Testis (tissue), 3 donors: ENCODE results near the gene ANXA10. TPM values are rescaled to one million over a fixed set of nuclear protein-coding genes. Genes with fewer than 3 reads are reported as not detected.
"Not testable (repeated sequence)": the region's sequence is repeated elsewhere in the genome, so short reads cannot be mapped to it uniquely, and the experiment has no call there.

Source experiments
- DNase-seq: peaks from one replicate; pipeline ENCODE4 v3.0.0-alpha.2; 2019
- H3K27ac ChIP-seq, 2 donors: fragments of 200-600 bp; sonication (generic); one replicate each; pipeline ENCODE4 v1.5.1; 2019
- H3K27me3 ChIP-seq: fragments of 200-600 bp; sonication (generic); one replicate; pipeline ENCODE4 v1.5.1; 2019
- H3K36me3 ChIP-seq: fragments of 200-600 bp; sonication (generic); one replicate; pipeline ENCODE4 v1.5.1; 2017; ENCODE audit warnings: low read depth; ENCODE audit errors: missing control alignments
- H3K4me1 ChIP-seq: fragments of 200-600 bp; sonication (generic); one replicate; pipeline ENCODE4 v1.5.1; 2019
- H3K4me3 ChIP-seq, 2 donors: fragments of 200-600 bp; sonication (generic); one replicate each; pipeline ENCODE4 v1.5.1; 2017 to 2019
- H3K9me3 ChIP-seq: fragments of 200-600 bp; sonication (generic); one replicate; pipeline ENCODE4 v1.5.1; 2017
- POLR2A ChIP-seq: fragments of 450-650 bp; IDR thresholded peaks from one replicate; pipeline ENCODE4 v1.6.1; 2017; ENCODE audit warnings: antibody characterized with exemption, mild to moderate bottlenecking, moderate library complexity
- WGBS, 2 donors: methylation state at CpG; one replicate each; pipeline ENCODE4 v1.1.5; 2018; 5-methylcytosine and 5-hydroxymethylcytosine counted together
- intact Hi-C: fragments of 100-400 bp; cut with DNase I; formaldehyde crosslinking; loops from one replicate; pipeline ENCODE4 v1.15.1; 2023; ENCODE audit warnings: low total_unique reads
- polyA plus RNA-seq: library from polyadenylated mRNA; stranded (reverse); fragments of 350-450 nt; fragmentation: Illumina TruSeq; extraction: RNeasy Lipid Tissue Mini Kit (QIAGEN cat#74804); gene quantifications from one replicate; pipeline ENCODE4 v1.2.3, GENCODE V29; 2014; ENCODE audit warnings: low read depth, low replicate concordance; ENCODE audit not compliant: insufficient read depth
- total RNA-seq, 2 donors: library from RNA; depleted of rRNA; stranded (reverse); fragments of >200 nt; gene quantifications; one replicate each; pipeline ENCODE4 v1.2.3, GENCODE V29; 2016
- TF ChIP-seq, protein P1 (sequence below), 3 experiments: fragments of 450-650 bp in 2 of 3; fragments of 200-600 bp in 1 of 3; sonication (generic) in 1 of 3; IDR thresholded peaks; one replicate each; pipeline ENCODE4 v1.5.1; 2016 to 2019; ENCODE audit warnings: antibody characterized with exemption in 3 of 3, mild to moderate bottlenecking in 2 of 3, moderate library complexity in 1 of 3

The ANXA10 gene
- total and polyA plus RNA-seq, 3 donors from 2014 or later: 0.25 to 2.7 (median 0.71) TPM

DNA sequence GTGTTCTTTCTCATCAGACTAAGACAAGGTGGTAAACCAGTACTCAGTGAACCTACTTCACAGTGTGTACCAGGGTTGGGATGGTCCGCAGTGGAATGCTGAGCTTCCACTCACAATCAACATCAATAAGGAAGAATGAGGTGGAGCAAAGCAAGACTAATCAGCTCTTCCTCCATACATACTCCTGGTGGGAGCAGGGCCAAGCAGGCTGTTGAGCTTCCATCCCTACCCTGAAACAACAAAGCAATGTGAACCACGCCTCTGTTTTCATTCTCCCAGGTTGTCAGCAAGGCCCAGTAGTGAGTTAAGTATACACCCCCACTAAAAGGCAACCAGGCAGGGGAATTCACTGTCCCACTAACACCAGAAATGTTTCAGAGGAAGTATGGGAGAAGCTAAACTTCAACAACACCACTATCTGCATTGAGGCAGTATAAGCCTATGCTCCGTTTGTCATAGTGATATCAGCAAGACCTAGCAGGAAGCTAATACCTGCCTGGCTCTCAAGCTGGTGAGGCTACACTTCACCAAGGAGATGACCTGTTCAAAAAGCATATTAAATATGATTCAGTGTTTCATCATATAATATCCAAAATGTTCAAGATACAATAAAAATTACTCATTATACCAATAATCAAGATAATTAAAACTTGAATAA lies 116.7 kb downstream of the ANXA10 start:
- WGBS, 2 donors: 85 to 99% methylated on average over 3 of the region's 3 CpGs
- Histone ChIP-seq H3K4me3 (no peak overlapping the region), H3K9me3 (no peaks in the 10 kb centered on the region), H3K4me1 (no peaks in the 10 kb centered on the region), H3K27ac (no peak overlapping the region), H3K36me3 (no peaks in the 10 kb centered on the region), H3K27me3 (no peaks in the 10 kb centered on the region)
- no peak for DNase-seq
- TF ChIP-seq POLR2A: no peak
- TF ChIP-seq, protein P1, sequence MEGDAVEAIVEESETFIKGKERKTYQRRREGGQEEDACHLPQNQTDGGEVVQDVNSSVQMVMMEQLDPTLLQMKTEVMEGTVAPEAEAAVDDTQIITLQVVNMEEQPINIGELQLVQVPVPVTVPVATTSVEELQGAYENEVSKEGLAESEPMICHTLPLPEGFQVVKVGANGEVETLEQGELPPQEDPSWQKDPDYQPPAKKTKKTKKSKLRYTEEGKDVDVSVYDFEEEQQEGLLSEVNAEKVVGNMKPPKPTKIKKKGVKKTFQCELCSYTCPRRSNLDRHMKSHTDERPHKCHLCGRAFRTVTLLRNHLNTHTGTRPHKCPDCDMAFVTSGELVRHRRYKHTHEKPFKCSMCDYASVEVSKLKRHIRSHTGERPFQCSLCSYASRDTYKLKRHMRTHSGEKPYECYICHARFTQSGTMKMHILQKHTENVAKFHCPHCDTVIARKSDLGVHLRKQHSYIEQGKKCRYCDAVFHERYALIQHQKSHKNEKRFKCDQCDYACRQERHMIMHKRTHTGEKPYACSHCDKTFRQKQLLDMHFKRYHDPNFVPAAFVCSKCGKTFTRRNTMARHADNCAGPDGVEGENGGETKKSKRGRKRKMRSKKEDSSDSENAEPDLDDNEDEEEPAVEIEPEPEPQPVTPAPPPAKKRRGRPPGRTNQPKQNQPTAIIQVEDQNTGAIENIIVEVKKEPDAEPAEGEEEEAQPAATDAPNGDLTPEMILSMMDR (IDR thresholded peaks at IDR 0.05): no peak
- intact Hi-C loops: no loop called here

DNA sequence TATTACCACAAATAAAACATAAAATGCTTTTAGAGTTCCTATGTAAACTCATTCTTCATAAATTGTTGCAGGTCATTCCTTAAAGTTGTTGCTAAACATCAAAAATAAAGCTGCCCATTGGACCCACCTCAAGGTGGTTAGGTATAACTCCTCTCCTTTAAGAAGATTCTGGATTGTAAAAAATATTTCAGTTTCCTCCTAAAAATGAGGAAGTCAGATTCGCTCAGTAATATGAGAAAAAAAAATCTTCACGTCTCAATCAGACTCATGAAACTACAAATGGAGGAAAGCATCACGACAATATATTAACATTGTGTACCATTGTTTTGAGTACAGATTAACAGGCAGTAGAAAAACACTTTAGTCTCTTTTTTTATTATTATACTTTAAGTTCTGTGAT lies 120.3 kb downstream of the ANXA10 start:
- DNase-seq: no peak
- Histone ChIP-seq H3K9me3 (no peaks in the 10 kb centered on the region), H3K36me3 (no peaks in the 10 kb centered on the region), H3K27me3 (no peaks in the 10 kb centered on the region), H3K27ac (no peak overlapping the region), H3K4me1 (no peaks in the 10 kb centered on the region), H3K4me3 (no peak overlapping the region)
- whole genome bisulfite sequencing, 2 donors: 86 to 88% methylated on average over 3 of the region's 3 CpGs
- TF ChIP-seq, protein P1 (IDR thresholded peaks at IDR 0.05): no peak
- TF ChIP-seq POLR2A: no peak
- intact Hi-C loops: no loop called here

DNA sequence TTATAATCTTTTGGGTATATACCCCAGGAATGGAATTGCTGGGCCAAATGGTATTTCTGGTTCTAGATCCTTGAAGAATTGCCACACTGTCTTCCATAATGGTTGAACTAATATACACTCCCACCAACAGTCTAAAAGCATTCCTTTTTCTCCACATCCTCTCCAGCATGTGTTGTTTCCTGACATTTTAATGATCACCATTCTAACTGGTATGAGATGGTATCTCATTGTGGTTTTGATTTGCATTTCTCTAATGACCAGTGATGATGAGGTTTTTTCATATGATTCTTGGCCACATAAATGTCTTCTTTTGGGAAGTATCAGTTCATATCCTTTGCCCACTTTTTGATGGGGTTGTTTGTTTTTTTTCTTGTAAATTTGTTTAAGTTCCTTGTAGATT lies 121.2 kb downstream of the ANXA10 start:
- DNase-seq, H3K9me3 ChIP-seq, H3K27ac ChIP-seq, H3K4me3 ChIP-seq, H3K27me3 ChIP-seq, intact Hi-C loops, H3K4me1 ChIP-seq, H3K36me3 ChIP-seq: not testable (repeated sequence)

DNA sequence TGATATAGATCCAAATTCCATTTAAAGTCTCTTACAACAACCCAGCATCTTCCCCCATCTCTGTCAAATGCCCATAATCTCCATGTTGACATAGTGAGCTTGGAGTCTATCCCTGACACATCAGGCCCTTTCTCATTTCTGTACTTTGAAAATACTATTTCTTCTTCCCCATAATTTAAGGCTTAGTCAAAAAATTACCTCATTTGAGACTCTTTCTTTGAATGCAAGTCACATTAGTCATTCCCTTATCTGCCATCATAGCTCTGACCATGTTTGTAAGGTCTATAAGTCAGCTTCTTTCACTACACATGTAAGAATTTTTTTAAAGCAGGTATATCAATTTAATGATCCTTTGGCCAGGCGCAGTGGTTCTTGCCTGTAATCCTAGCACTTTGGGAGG lies 126.3 kb downstream of the ANXA10 start:
- H3K9me3 ChIP-seq: no peaks in the 10 kb centered on the region
- TF ChIP-seq, protein P1 (IDR thresholded peaks at IDR 0.05): no peak
- no peak for TF ChIP-seq POLR2A
- H3K36me3 ChIP-seq: no peaks in the 10 kb centered on the region
- WGBS, 2 donors: 100% methylated on average over 1 of the region's 1 CpG
- no peak overlapping the region for H3K4me3 ChIP-seq
- DNase-seq: no peak
- intact Hi-C loops: no loop called here
- H3K27me3 ChIP-seq: no peaks in the 10 kb centered on the region
- H3K27ac ChIP-seq: no peak overlapping the region
- H3K4me1 ChIP-seq: no peaks in the 10 kb centered on the region

DNA sequence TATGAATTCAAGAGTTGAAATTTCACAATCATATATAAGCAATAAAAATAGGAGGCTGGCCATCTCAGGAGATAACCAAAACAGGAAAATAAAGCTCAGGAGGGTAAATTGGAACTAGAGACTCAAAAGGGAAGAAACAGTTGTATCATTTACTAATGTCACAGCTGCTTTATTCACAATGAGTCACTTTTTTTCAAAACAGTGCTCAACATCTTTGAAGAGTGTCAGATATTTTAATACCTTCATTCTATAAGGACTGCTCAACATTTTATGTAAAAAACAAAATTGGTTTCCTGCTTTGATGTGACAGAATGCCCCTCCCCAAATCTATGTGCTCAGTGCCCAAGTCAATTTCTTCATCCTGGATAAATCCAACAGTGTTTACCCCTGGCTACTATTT lies 128.6 kb downstream of the ANXA10 start:
- Histone ChIP-seq H3K27me3 (no peaks in the 10 kb centered on the region), H3K9me3 (no peaks in the 10 kb centered on the region), H3K27ac (no peak overlapping the region), H3K4me3 (no peak overlapping the region), H3K4me1 (no peaks in the 10 kb centered on the region), H3K36me3 (no peaks in the 10 kb centered on the region)
- no peak for DNase-seq
- intact Hi-C loops: no loop called here
- no peak for TF ChIP-seq POLR2A
- TF ChIP-seq, protein P1 (IDR thresholded peaks at IDR 0.05): no peak
